H9 (cell line): ENCODE data around the gene TAF15. TPM values are rescaled to one million over a fixed set of nuclear protein-coding genes. Genes with fewer than 3 reads are reported as not detected.

ENCODE experiments used
- DNase-seq: peaks from one replicate; pipeline ENCODE4 v3.0.0-alpha.2; 2017
- H2AFZ ChIP-seq: one replicate; pipeline ENCODE4 v1.6.1; 2013; ENCODE audit warnings: mild to moderate bottlenecking, low read length, control low read depth, moderate library complexity
- H2AK5ac ChIP-seq: 2 replicates; pipeline ENCODE4 v1.6.1; 2013; ENCODE audit warnings: low read length, control low read depth, mixed read lengths; ENCODE audit not compliant: insufficient read length
- H2BK120ac ChIP-seq: one replicate; pipeline ENCODE4 v1.6.1; 2013; ENCODE audit warnings: low read depth, mild to moderate bottlenecking, low read length, control low read depth, inconsistent platforms; ENCODE audit not compliant: poor library complexity, severe bottlenecking
- H2BK12ac ChIP-seq: 2 replicates; pipeline ENCODE4 v1.6.1; 2013; ENCODE audit warnings: low read length, control low read depth, mixed read lengths, low read depth; ENCODE audit not compliant: insufficient read length
- H2BK15ac ChIP-seq: 2 replicates; pipeline ENCODE4 v1.6.1; 2013; ENCODE audit warnings: low read depth, low read length, control low read depth
- H2BK20ac ChIP-seq: one replicate; pipeline ENCODE4 v1.6.1; 2013; ENCODE audit warnings: low read depth, mild to moderate bottlenecking, low read length, control low read depth, inconsistent platforms; ENCODE audit not compliant: poor library complexity, severe bottlenecking
- H2BK5ac ChIP-seq: 2 replicates; pipeline ENCODE4 v1.6.1; 2013; ENCODE audit warnings: low read length, control low read depth, mixed read lengths; ENCODE audit not compliant: insufficient read length
- H3K14ac ChIP-seq: 2 replicates; pipeline ENCODE4 v1.6.1; 2013; ENCODE audit warnings: low read length, control low read depth; ENCODE audit not compliant: insufficient read depth
- H3K18ac ChIP-seq: 2 replicates; pipeline ENCODE4 v1.6.1; 2013; ENCODE audit warnings: low read depth, mild to moderate bottlenecking, mixed read lengths, low read length, control low read depth; ENCODE audit not compliant: insufficient read length
- H3K23ac ChIP-seq: 2 replicates; pipeline ENCODE4 v1.6.1; 2013; ENCODE audit warnings: low read length, control low read depth, mixed read lengths, low read depth; ENCODE audit not compliant: insufficient read length
- H3K23me2 ChIP-seq: 2 replicates; pipeline ENCODE4 v1.6.1; 2013; ENCODE audit warnings: low read depth, mild to moderate bottlenecking, mixed read lengths, low read length, control low read depth; ENCODE audit not compliant: insufficient read length, poor library complexity, severe bottlenecking
- H3K27ac ChIP-seq: 2 replicates; pipeline ENCODE4 v1.5.1; 2013; ENCODE audit warnings: low read length, control low read depth, mixed read lengths, low read depth; ENCODE audit not compliant: insufficient read length
- H3K27me3 ChIP-seq: 2 replicates; pipeline ENCODE4 v1.6.1; 2013; ENCODE audit warnings: low read length, control low read depth, inconsistent platforms; ENCODE audit not compliant: insufficient read depth
- H3K4ac ChIP-seq: 2 replicates; pipeline ENCODE4 v1.6.1; 2013; ENCODE audit warnings: low read depth, mild to moderate bottlenecking, control low read depth, inconsistent platforms, low read length, moderate library complexity
- H3K4me1 ChIP-seq: 2 replicates; pipeline ENCODE4 v1.6.1; 2013; ENCODE audit warnings: low read length, control low read depth, inconsistent platforms; ENCODE audit not compliant: insufficient read depth
- H3K4me2 ChIP-seq: 2 replicates; pipeline ENCODE4 v1.6.1; 2013; ENCODE audit warnings: low read length, control low read depth, mixed read lengths; ENCODE audit not compliant: insufficient read length, insufficient read depth
- H3K56ac ChIP-seq: 2 replicates; pipeline ENCODE4 v1.6.1; 2013; ENCODE audit warnings: low read depth, mild to moderate bottlenecking, mixed read lengths, low read length, control low read depth; ENCODE audit not compliant: insufficient read length
- H3K79me1 ChIP-seq: 2 replicates; pipeline ENCODE4 v1.6.1; 2013; ENCODE audit warnings: low read depth, mild to moderate bottlenecking, moderate library complexity, low read length, control low read depth, inconsistent platforms; ENCODE audit not compliant: insufficient read depth, poor library complexity, severe bottlenecking
- H3K79me2 ChIP-seq: 2 replicates; pipeline ENCODE4 v1.6.1; 2013; ENCODE audit warnings: low read length, control low read depth, inconsistent platforms; ENCODE audit not compliant: insufficient read depth
- H3K9ac ChIP-seq: 2 replicates; pipeline ENCODE4 v1.6.1; 2013; ENCODE audit warnings: low read length, control low read depth, mixed read lengths; ENCODE audit not compliant: insufficient read length; ENCODE audit errors: extremely low read depth
- H3K9me3 ChIP-seq: one replicate; pipeline ENCODE4 v1.6.1; 2013; ENCODE audit warnings: low read depth, low read length, inconsistent platforms; ENCODE audit not compliant: control insufficient read depth
- H3T11ph ChIP-seq: one replicate; pipeline ENCODE4 v1.6.1; 2013; ENCODE audit warnings: mild to moderate bottlenecking, low read length, control low read depth, inconsistent platforms
- H4K20me1 ChIP-seq: one replicate; pipeline ENCODE4 v1.6.1; 2013; ENCODE audit not compliant: control insufficient read depth, insufficient read length, insufficient read depth
- H4K5ac ChIP-seq: 2 replicates; pipeline ENCODE4 v1.6.1; 2013; ENCODE audit warnings: low read depth, mild to moderate bottlenecking, mixed read lengths, low read length, control low read depth; ENCODE audit not compliant: insufficient read length
- H4K8ac ChIP-seq: replicated peaks from 2 replicates; pipeline ENCODE4 v1.6.1; 2013; ENCODE audit warnings: low read length, control low read depth, mixed read lengths, low read depth; ENCODE audit not compliant: insufficient read length
- H4K91ac ChIP-seq: 2 replicates; pipeline ENCODE4 v1.6.1; 2013; ENCODE audit warnings: low read depth, mild to moderate bottlenecking, moderate library complexity, mixed read lengths, low read length, control low read depth; ENCODE audit not compliant: insufficient read length
- H3K27ac Mint-ChIP-seq, 3 experiments: 2 replicates in 2 of 3; 3 replicates in 1 of 3; pipeline ENCODE4 v1.8.0; 2020 to 2021; ENCODE audit warnings: mixed read lengths in 3 of 3, mild to moderate bottlenecking in 1 of 3, moderate library complexity in 1 of 3
- H3K27me3 Mint-ChIP-seq: 2 replicates; pipeline ENCODE4 v1.8.0; 2021; ENCODE audit warnings: low read depth, mild to moderate bottlenecking, moderate library complexity, mixed read lengths
- H3K36me3 Mint-ChIP-seq, 3 experiments: 2 replicates in 2 of 3; 3 replicates in 1 of 3; pipeline ENCODE4 v1.8.0; 2020 to 2021; ENCODE audit warnings: low read depth in 3 of 3, mixed read lengths in 3 of 3; ENCODE audit not compliant: insufficient read depth in 1 of 3
- H3K4me1 Mint-ChIP-seq, 2 experiments: 2 replicates each; pipeline ENCODE4 v1.8.0; 2020; ENCODE audit warnings: mixed read lengths in 2 of 2
- H3K4me3 Mint-ChIP-seq, 2 experiments: 2 replicates in 1 of 2; 3 replicates in 1 of 2; pipeline ENCODE4 v1.8.0; 2020 to 2021; ENCODE audit warnings: mild to moderate bottlenecking in 2 of 2, mixed read lengths in 2 of 2, moderate library complexity in 1 of 2
- H3K9me3 Mint-ChIP-seq, 2 experiments: 2 replicates in 1 of 2; 3 replicates in 1 of 2; pipeline ENCODE4 v1.8.0; 2020; ENCODE audit warnings: mild to moderate bottlenecking in 2 of 2, mixed read lengths in 2 of 2, moderate library complexity in 1 of 2
- WGBS: extraction: QIAGEN DNeasy Blood & Tissue Kit; methylation state at CpG from one replicate; pipeline ENCODE4 v1.1.7; 2013; ENCODE audit warnings: missing lambda C conversion rate, low lambda C conversion rate, mixed read lengths; ENCODE audit not compliant: insufficient read length; ENCODE audit errors: extremely low coverage; 5-methylcytosine and 5-hydroxymethylcytosine counted together
- total RNA-seq: library from RNA; stranded (reverse); gene quantifications from 2 replicates; pipeline ENCODE4 v1.2.1, GENCODE V29; 2021
- TF ChIP-seq, protein P1 (sequence below): fragments of 200-600 bp; sonication (generic); conservative IDR thresholded peaks from 3 replicates; pipeline ENCODE4 v1.8.0; 2021; ENCODE audit warnings: antibody characterized with exemption, mild to moderate bottlenecking

TAF15 gene
- total RNA-seq, 1 experiment from 2014 or later = 304 TPM

DNA sequence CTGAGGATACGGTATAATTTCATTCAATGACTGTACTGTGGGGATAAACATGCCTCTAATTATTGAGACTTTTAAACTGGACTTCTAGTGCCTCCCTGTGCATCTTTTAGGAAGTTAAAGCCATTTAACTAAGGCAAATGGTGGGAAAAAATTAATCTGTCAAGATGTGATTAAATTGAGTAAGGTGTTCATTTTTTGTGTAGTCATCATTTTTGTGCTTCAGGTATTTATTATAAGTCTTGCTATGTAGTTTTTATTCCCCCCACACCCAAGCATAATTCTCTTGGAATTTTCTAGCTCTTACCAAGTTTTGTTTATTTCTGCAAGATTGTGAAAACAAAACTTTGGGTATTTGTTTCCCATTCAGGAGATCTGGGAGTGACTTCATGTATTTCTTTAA lies 10.2 kb downstream of the TAF15 start:
- Mint-ChIP-seq H3K36me3 (peaks cover 50 to 83% (median 73%) of the 10 kb centered on the region in 3 experiments; a peak in 6 of 7 replicates), H3K27ac (no peak overlapping the region; a peak in 1 of 7 replicates), H3K9me3 (no peaks in the 10 kb centered on the region), H3K4me1 (peaks cover 8 to 11% of the 10 kb centered on the region in 2 experiments; a peak in 3 of 4 replicates), H3K4me3 (no peak overlapping the region), H3K27me3 (no peaks in the 10 kb centered on the region)
- no peak for DNase-seq
- Histone ChIP-seq H3K23ac (no peak overlapping the region), H3K23me2 (no peaks in the 10 kb centered on the region), H2AK5ac (no peak overlapping the region), H3K4me2 (no peak overlapping the region), H2BK15ac (no peak overlapping the region), H3K4ac (no peak overlapping the region), H3K18ac (no peak overlapping the region), H2AFZ (no peak overlapping the region), H3K56ac (no peak overlapping the region), H2BK5ac (no peak overlapping the region), H2BK120ac (no peak overlapping the region), H2BK12ac (no peak overlapping the region), H3K79me2 (peaks cover 10% of the 10 kb centered on the region; the same call in 1 of the 2 replicates), H3T11ph (no peak overlapping the region), H2BK20ac (no peak overlapping the region), H3K9me3 (no peaks in the 10 kb centered on the region), H4K20me1 (no peaks in the 10 kb centered on the region), H3K79me1 (peaks cover 2% of the 10 kb centered on the region), H3K27me3 (no peaks in the 10 kb centered on the region), H4K91ac (no peak overlapping the region), H4K5ac (no peak overlapping the region), H3K14ac (no peak overlapping the region), H3K27ac (no peak overlapping the region), H3K9ac (no peak overlapping the region), H3K4me1 (no peaks in the 10 kb centered on the region), H4K8ac (no peak overlapping the region)
- TF ChIP-seq, protein P1, sequence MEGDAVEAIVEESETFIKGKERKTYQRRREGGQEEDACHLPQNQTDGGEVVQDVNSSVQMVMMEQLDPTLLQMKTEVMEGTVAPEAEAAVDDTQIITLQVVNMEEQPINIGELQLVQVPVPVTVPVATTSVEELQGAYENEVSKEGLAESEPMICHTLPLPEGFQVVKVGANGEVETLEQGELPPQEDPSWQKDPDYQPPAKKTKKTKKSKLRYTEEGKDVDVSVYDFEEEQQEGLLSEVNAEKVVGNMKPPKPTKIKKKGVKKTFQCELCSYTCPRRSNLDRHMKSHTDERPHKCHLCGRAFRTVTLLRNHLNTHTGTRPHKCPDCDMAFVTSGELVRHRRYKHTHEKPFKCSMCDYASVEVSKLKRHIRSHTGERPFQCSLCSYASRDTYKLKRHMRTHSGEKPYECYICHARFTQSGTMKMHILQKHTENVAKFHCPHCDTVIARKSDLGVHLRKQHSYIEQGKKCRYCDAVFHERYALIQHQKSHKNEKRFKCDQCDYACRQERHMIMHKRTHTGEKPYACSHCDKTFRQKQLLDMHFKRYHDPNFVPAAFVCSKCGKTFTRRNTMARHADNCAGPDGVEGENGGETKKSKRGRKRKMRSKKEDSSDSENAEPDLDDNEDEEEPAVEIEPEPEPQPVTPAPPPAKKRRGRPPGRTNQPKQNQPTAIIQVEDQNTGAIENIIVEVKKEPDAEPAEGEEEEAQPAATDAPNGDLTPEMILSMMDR = no peak
- WGBS = no CpG with 5 or more reads among the region's 1 CpG
